ENCODE results near the gene SMOC2.
"Not testable (repeated sequence)": the region's sequence is repeated elsewhere in the genome, so short reads cannot be mapped to it uniquely, and the experiment has no call there.

The SMOC2 gene

DNA sequence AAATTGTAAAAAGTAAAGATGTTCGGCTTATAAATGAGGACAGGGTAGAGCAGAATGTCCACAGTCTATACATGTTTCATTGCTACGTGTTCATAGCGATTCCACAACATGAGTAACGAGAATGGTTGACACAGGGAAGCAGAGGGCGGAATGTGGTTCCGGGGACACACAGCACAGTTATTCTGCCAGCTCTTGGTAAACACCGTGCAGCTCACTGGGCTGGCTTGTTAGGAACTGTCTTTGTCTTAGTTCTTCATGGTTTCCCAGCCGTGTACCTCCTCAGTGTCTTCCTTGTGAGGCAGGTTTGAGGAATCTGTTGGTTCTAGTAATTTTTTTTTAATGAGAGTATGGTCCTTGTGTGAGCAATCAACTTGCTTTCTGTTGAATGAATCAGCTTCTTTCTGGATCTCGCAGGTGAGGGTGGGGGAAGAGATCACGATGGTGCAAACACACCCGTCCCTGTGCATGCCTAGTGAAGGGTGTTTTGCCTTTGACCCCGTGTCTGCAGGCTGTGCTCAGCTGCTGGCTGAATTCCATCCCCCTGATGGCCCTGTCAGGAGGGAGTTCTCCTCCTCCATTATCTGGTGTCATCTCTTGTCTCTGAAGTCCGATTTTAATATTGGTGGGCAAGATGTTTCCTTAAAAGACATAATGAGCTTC lies 168.2 kb downstream of the SMOC2 start:
- no peak overlapping the region for H3K4me3 ChIP-seq (ENCODE audit: low read length)
- no peak for DNase-seq (ENCODE audit: low read depth, low spot score)
- H3K4me1 ChIP-seq (ENCODE audit: control insufficient read depth, insufficient read depth, low read length), result no peaks in the 10 kb centered on the region; the same call in 1 of the 2 replicates
- no peaks in the 10 kb centered on the region for H3K27me3 ChIP-seq (ENCODE audit: control insufficient read depth, insufficient read depth, low read length)
- no peak overlapping the region for H3K27ac ChIP-seq (ENCODE audit: low read length)
- no peaks in the 10 kb centered on the region for H3K36me3 ChIP-seq (ENCODE audit: control insufficient read depth, insufficient read depth, low read length)
- no CpG with 5 or more reads among the region's 13 CpGs for WGBS (ENCODE audit: insufficient coverage, insufficient read length)
- no peaks in the 10 kb centered on the region for H3K9me3 ChIP-seq (ENCODE audit: control insufficient read depth, insufficient read depth, low read length)

DNA sequence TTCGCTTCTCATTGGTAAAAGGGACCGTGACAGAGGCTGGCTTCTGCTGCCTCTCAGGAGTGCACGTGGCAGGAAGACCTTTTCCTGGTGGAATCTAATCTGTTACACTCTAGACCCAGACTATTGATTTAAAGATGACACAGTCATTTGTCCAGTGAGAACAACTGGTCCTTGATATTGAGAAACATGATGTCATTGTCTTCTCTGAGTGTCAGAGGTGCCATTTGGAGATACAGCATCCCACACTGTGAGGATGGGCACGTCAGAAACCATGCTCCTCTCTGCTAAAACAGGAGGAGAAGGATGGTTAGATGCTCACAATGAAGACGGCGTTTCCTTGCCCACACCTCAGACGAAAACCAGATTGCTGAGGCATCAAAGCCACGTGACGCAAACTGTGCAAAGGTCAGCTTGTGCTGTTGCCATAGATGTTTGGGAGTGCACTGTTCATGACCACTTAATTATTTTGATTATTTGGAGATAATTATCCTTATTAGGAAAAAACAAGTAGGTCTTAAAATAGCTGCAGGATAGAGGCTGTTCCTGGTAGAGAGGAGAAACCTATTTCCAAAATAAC lies 169.0 kb downstream of the SMOC2 start:
- no peaks in the 10 kb centered on the region for H3K36me3 ChIP-seq (ENCODE audit: control insufficient read depth, insufficient read depth, low read length)
- WGBS (ENCODE audit: insufficient coverage, insufficient read length), result no CpG with 5 or more reads among the region's 9 CpGs
- no peaks in the 10 kb centered on the region for H3K27me3 ChIP-seq (ENCODE audit: control insufficient read depth, insufficient read depth, low read length)
- no peak for DNase-seq (ENCODE audit: low read depth, low spot score)
- no peak overlapping the region for H3K4me3 ChIP-seq (ENCODE audit: low read length)
- H3K27ac ChIP-seq (ENCODE audit: low read length), result no peak overlapping the region
- H3K9me3 ChIP-seq (ENCODE audit: control insufficient read depth, insufficient read depth, low read length), result no peaks in the 10 kb centered on the region
- H3K4me1 ChIP-seq (ENCODE audit: control insufficient read depth, insufficient read depth, low read length), result no peaks in the 10 kb centered on the region; the same call in 1 of the 2 replicates

DNA sequence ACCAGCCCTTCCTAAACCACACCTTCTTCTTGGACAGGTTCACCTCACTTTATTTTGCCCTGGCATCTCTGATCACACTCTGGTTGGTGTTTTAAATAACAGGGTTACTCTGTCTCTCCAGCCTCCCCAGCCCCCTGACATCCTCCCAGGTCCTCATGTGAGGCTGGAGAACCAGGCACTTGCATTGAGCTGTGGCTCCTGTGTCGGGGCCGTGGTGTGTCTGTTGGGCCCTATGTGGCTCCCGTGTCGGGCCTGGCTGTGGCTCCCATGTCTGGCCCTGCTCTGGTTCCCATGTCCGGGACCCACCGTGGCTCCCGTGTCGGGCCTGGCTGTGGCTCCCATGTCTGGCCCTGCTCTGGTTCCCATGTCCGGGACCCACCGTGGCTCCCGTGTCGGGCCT lies 170.0 kb downstream of the SMOC2 start:
- not testable (repeated sequence) for H3K36me3 ChIP-seq (ENCODE audit: control insufficient read depth, insufficient read depth, low read length); H3K4me3 ChIP-seq (ENCODE audit: low read length); H3K27me3 ChIP-seq (ENCODE audit: control insufficient read depth, insufficient read depth, low read length); H3K9me3 ChIP-seq (ENCODE audit: control insufficient read depth, insufficient read depth, low read length); H3K27ac ChIP-seq (ENCODE audit: low read length); DNase-seq (ENCODE audit: low read depth, low spot score); H3K4me1 ChIP-seq (ENCODE audit: control insufficient read depth, insufficient read depth, low read length)
- WGBS (ENCODE audit: insufficient coverage, insufficient read length), result no CpG with 5 or more reads among the region's 12 CpGs

DNA sequence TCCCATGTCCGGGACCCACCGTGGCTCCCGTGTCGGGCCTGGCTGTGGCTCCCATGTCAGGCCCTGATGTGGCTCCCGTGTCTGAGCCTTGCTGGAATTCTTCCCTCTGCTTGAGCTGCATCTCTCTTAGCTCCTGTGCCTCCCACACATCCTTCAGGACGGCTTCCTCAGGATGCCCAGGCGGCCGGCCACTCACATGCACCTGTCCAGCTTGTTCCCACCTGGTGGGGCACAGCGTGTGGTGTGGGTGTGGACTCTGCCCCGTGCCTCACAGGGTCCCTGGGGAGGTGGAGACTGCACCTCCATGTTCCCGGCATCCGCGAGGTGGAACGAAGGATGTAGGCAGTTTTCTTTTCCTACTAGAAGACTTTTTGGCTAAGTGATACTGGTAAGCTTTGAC lies 170.7 kb downstream of the SMOC2 start:
- no peak overlapping the region for H3K27ac ChIP-seq (ENCODE audit: low read length)
- no peaks in the 10 kb centered on the region for H3K27me3 ChIP-seq (ENCODE audit: control insufficient read depth, insufficient read depth, low read length)
- no peaks in the 10 kb centered on the region for H3K9me3 ChIP-seq (ENCODE audit: control insufficient read depth, insufficient read depth, low read length)
- no peak overlapping the region for H3K4me3 ChIP-seq (ENCODE audit: low read length)
- H3K36me3 ChIP-seq (ENCODE audit: control insufficient read depth, insufficient read depth, low read length), result no peaks in the 10 kb centered on the region
- no CpG with 5 or more reads among the region's 14 CpGs for WGBS (ENCODE audit: insufficient coverage, insufficient read length)
- H3K4me1 ChIP-seq (ENCODE audit: control insufficient read depth, insufficient read depth, low read length), result no peaks in the 10 kb centered on the region; the same call in 1 of the 2 replicates
- DNase-seq (ENCODE audit: low read depth, low spot score), result no peak

DNA sequence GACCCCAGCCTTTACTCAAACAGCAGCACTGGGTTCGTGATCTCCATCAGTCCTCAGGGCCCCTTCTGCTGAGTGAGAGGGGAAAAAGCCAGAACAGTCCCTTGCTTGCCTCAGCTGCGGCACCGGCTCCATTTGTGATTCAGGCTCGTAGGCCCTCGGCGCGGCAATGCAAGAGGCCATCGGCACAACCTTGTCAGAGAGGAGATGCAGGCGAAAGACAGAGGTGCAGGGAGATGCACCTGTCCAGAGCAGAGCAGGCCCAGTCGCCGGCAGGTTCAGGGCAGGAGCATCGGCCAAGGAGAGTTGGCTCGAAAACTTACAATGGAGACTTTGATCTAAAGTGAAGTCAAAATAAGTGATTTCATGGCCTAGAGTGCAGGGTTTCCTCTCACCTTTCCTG lies 171.6 kb downstream of the SMOC2 start:
- no CpG with 5 or more reads among the region's 13 CpGs for WGBS (ENCODE audit: insufficient coverage, insufficient read length)
- Histone ChIP-seq H3K27me3 (ENCODE audit: control insufficient read depth, insufficient read depth, low read length) (no peaks in the 10 kb centered on the region), H3K36me3 (ENCODE audit: control insufficient read depth, insufficient read depth, low read length) (no peaks in the 10 kb centered on the region), H3K4me1 (ENCODE audit: control insufficient read depth, insufficient read depth, low read length) (no peaks in the 10 kb centered on the region; the same call in 1 of the 2 replicates), H3K9me3 (ENCODE audit: control insufficient read depth, insufficient read depth, low read length) (no peaks in the 10 kb centered on the region), H3K4me3 (ENCODE audit: low read length) (no peak overlapping the region), H3K27ac (ENCODE audit: low read length) (no peak overlapping the region)
- no peak for DNase-seq (ENCODE audit: low read depth, low spot score)

DNA sequence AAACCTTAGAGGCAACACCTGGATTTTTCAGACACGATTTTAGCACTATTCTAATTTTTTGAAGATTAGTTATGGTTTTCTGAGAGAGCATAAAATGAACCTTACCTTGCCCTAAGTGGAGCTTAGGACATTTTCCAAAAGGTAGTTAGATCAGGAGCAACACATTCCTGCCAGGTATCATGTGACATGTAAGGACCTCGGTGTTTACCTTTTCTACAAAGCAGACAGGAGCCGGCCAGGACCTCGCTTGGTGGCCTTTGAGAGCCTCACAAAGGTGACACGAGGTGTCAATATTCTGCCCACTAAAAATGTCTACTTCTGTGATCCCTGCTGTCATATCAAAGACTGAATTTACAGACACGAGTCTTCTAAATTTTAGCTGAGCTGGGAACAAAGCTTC lies 174.9 kb downstream of the SMOC2 start:
- Histone ChIP-seq H3K27me3 (ENCODE audit: control insufficient read depth, insufficient read depth, low read length) (no peaks in the 10 kb centered on the region), H3K36me3 (ENCODE audit: control insufficient read depth, insufficient read depth, low read length) (no peaks in the 10 kb centered on the region), H3K27ac (ENCODE audit: low read length) (no peak overlapping the region), H3K9me3 (ENCODE audit: control insufficient read depth, insufficient read depth, low read length) (no peaks in the 10 kb centered on the region), H3K4me1 (ENCODE audit: control insufficient read depth, insufficient read depth, low read length) (no peaks in the 10 kb centered on the region), H3K4me3 (ENCODE audit: low read length) (no peak overlapping the region)
- WGBS (ENCODE audit: insufficient coverage, insufficient read length), result no CpG with 5 or more reads among the region's 6 CpGs
- no peak for DNase-seq (ENCODE audit: low read depth, low spot score)

DNA sequence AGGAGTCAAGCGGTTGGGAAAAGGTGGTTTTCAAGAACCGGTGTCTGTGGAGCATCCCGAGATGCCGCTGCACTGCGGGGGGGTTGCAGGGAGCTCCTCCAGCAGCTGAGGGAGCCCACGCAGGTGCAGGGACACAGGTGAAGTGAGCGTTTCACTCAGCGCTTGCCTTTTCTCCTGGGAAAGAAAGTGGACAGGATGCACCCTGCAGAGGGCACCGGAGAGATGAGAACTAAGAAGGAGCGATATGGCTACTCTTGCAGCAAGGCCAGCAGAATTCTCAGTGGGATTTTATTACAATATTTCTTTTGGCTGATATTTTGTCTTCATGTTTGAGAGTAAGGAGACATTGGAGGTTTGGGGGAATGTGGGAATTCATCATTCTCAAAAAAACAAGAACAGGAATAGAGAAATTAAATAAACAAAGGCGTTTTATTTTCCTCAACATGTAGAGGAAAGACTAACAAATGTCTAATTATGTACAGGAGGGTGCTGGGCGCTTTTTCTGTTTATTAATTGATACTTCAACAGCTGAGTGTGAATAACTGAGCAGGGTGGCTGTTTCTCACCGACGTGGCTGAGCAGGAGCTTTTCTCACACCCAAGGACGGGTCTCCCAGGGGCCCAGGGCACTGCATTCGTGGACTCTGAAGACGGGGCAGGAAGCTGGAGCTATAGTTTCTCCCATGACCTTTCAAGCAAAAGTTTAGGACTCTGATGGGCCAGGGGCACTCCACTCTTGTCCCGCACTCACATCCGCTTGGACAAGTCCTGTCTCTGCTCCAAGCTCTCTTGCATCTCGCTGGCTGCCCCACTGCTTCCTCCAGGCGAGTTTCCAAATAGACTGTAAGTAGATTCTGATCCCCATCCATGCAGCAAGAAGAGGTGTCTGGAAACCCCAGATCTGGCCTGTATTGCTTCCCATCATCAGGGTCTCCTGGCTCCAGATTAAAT lies 176.1 kb downstream of the SMOC2 start:
- Histone ChIP-seq H3K36me3 (ENCODE audit: control insufficient read depth, insufficient read depth, low read length) (no peaks in the 10 kb centered on the region), H3K4me1 (ENCODE audit: control insufficient read depth, insufficient read depth, low read length) (no peaks in the 10 kb centered on the region), H3K4me3 (ENCODE audit: low read length) (no peak overlapping the region), H3K27me3 (ENCODE audit: control insufficient read depth, insufficient read depth, low read length) (no peaks in the 10 kb centered on the region), H3K9me3 (ENCODE audit: control insufficient read depth, insufficient read depth, low read length) (no peaks in the 10 kb centered on the region), H3K27ac (ENCODE audit: low read length) (no peak overlapping the region)
- no peak for DNase-seq (ENCODE audit: low read depth, low spot score)
- no CpG with 5 or more reads among the region's 21 CpGs for WGBS (ENCODE audit: insufficient coverage, insufficient read length)

DNA sequence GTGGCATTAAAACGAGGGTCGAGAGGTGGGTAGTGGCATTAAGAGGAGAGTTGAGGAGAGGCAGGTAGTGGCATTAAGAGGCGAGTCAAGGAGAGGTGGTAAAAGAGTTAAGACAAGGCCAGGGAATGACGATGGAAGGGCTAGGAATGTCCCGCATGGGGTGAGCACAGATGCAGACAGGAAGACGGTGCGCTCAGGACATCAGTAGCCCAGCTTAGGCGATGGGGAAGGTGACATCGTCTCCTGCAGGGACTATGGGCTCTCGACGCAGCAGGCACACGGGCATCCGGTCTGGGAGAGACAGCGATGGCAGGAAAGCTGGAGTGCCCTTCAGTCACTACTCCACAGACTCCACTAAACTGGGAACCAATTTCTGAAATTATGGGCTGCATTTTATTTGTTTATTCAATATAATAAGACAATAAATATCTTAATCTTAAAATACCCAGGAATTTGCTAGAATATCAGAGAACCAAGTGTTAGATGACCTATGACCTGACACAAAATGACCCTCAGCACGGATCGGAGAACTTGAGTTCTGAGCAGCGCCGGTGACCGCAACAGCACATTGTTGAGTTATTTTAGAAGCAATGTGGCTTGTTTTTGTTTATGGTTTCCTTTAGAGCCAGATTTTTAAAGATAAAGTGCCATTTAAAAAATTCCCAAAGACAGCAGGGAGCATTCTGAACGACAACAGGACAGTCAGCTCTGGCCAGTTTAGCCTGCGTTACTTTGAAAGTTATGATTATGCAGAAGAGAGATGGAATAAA lies 177.7 kb downstream of the SMOC2 start:
- no peak for DNase-seq (ENCODE audit: low read depth, low spot score)
- H3K4me1 ChIP-seq (ENCODE audit: control insufficient read depth, insufficient read depth, low read length), result peaks cover under 1% of the 10 kb centered on the region; the same call in 1 of the 2 replicates
- H3K27me3 ChIP-seq (ENCODE audit: control insufficient read depth, insufficient read depth, low read length), result no peaks in the 10 kb centered on the region
- no peak overlapping the region for H3K27ac ChIP-seq (ENCODE audit: low read length)
- 100% methylated on average over 2 of the region's 21 CpGs for WGBS (ENCODE audit: insufficient coverage, insufficient read length)
- no peak overlapping the region for H3K4me3 ChIP-seq (ENCODE audit: low read length)
- no peaks in the 10 kb centered on the region for H3K9me3 ChIP-seq (ENCODE audit: control insufficient read depth, insufficient read depth, low read length)
- no peaks in the 10 kb centered on the region for H3K36me3 ChIP-seq (ENCODE audit: control insufficient read depth, insufficient read depth, low read length)

DNA sequence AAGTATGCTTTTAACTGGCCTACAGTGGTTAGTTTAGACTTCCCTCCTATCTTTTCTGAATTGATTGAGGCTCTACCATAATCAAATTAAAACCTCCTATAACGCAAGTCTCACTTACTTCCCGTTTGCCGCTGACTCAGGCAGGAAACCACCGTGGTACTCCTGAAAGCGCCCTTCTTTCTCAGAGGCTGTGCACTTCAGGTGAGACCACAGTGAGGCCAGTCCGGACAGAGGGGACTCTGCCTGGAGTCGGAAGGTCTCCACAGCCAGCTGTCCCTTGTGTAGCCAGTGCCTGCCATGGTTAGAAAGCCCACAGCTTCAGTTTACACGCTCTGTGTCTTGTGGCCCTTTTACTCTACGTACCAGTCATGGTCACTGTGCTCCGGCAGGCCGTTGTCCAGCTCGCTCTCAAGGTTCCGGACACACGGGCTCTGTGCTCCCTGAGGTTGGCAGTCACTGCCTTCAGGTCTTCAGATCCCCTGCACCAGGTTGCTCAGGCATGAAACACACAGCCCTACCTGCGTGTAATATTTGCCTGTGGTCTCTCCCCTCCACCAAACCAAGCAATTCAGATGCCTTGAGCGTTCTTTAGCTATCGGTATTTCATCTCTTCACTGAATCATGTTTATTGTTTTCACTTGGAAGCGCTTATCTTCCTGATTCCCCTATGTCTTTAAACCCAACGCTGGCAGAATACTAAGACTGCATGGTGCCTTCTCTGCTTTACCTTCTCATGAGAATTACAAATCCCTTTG lies 178.8 kb downstream of the SMOC2 start:
- Histone ChIP-seq H3K27ac (ENCODE audit: low read length) (no peak overlapping the region), H3K27me3 (ENCODE audit: control insufficient read depth, insufficient read depth, low read length) (no peaks in the 10 kb centered on the region), H3K4me1 (ENCODE audit: control insufficient read depth, insufficient read depth, low read length) (peaks cover 1% of the 10 kb centered on the region; the same call in 1 of the 2 replicates), H3K36me3 (ENCODE audit: control insufficient read depth, insufficient read depth, low read length) (no peaks in the 10 kb centered on the region), H3K9me3 (ENCODE audit: control insufficient read depth, insufficient read depth, low read length) (no peaks in the 10 kb centered on the region), H3K4me3 (ENCODE audit: low read length) (no peak overlapping the region)
- DNase-seq (ENCODE audit: low read depth, low spot score), result no peak
- WGBS (ENCODE audit: insufficient coverage, insufficient read length), result no CpG with 5 or more reads among the region's 19 CpGs
